ENCODE results near the gene CDH22. TPM values are rescaled to one million over a fixed set of nuclear protein-coding genes. Genes with fewer than 3 reads are reported as not detected.

CDH22 gene
- total and polyA plus RNA-seq, 10 of the 15 experiments (the other 5 are each of a cell fraction or from before 2014, with no cell fraction given): not detected

DNA sequence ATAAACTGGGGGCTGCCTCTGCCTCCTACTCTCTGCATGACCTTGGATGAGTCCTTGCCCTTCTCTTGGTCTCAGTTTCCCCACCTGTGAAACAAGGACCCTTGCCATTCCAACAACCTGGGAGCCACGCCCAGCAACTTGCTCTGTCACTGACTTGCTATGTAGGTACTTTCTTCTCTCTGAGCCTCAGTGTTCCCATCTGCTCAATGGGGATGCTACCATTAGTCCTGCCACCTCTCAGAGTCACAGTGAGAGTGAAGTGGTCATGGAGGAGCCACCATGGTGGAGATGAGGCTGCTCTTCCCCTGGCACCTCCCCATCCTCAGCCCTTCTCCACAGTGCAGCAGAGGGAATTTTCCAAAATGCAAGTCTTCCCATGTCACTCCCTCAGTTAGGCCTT, 70.6 kb downstream of the CDH22 start (continued):
- TF ChIP-seq, protein P1, sequence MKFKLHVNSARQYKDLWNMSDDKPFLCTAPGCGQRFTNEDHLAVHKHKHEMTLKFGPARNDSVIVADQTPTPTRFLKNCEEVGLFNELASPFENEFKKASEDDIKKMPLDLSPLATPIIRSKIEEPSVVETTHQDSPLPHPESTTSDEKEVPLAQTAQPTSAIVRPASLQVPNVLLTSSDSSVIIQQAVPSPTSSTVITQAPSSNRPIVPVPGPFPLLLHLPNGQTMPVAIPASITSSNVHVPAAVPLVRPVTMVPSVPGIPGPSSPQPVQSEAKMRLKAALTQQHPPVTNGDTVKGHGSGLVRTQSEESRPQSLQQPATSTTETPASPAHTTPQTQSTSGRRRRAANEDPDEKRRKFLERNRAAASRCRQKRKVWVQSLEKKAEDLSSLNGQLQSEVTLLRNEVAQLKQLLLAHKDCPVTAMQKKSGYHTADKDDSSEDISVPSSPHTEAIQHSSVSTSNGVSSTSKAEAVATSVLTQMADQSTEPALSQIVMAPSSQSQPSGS (IDR thresholded peaks at IDR 0.05; ENCODE audit: low read length): no peak
- TF ChIP-seq USF1 (IDR thresholded peaks at IDR 0.05; ENCODE audit: borderline replicate concordance, extremely low read length, insufficient read depth, low read depth, low read length) (no peak), POU2F2 (IDR thresholded peaks at IDR 0.05; ENCODE audit: borderline replicate concordance, low read depth, low read length) (no peak), IRF3 (IDR thresholded peaks at IDR 0.05) (no peak), POLR2A (IDR thresholded peaks at IDR 0.05; ENCODE audit: low read depth, low read length) (no peak)

GRCh38 chr20:46237227-46237626, 71.1 kb downstream of the CDH22 start:
- Histone ChIP-seq H3K27ac (ENCODE audit: control insufficient read depth, insufficient read depth) (no peak overlapping the region), H3K4me1 (ENCODE audit: control insufficient read depth, insufficient read depth, low read length) (no peaks in the 10 kb centered on the region), H3K4me3 (no peak overlapping the region), H3K36me3 (ENCODE audit: control insufficient read depth in 2 of 2, insufficient read depth in 2 of 2, low read length in 1 of 2) (no peaks in the 10 kb centered on the region), H3K9me3 (replicated peaks; ENCODE audit: control insufficient read depth, insufficient read depth, low read length) (no peaks in the 10 kb centered on the region), H3K9ac (ENCODE audit: control insufficient read depth, insufficient read depth, low read length) (no peak overlapping the region), H3K79me2 (ENCODE audit: control insufficient read depth, insufficient read depth, low read length) (no peaks in the 10 kb centered on the region), H3K27me3 (replicated peaks in 1 of 2; ENCODE audit: control insufficient read depth in 2 of 2, insufficient read depth in 2 of 2, low read length in 1 of 2) (no peaks in the 10 kb centered on the region; a peak in 1 of 4 replicates), H4K20me1 (ENCODE audit: control insufficient read depth, insufficient read depth) (no peaks in the 10 kb centered on the region), H3K4me2 (ENCODE audit: control insufficient read depth, insufficient read depth) (no peak overlapping the region), H2AFZ (ENCODE audit: control insufficient read depth, low read depth, low read length) (no peak overlapping the region)
- CTCF ChIA-PET: no interaction called here
- WGBS (ENCODE audit: insufficient coverage, insufficient replicate concordance, low lambda C conversion rate, missing lambda C conversion rate): 21% methylated on average over 10 of the region's 10 CpGs
- SMC1A ChIA-PET (ENCODE audit: uncharacterized antibody, unreplicated experiment): no interaction called here
- BruUV-seq (replicated peaks): no TSS peak
- DNase-seq (ENCODE audit: low read depth, low spot score) (no peak), FAIRE-seq (no peak), ATAC-seq (no peak)
- POLR2A ChIA-PET: no interaction called here
- in situ Hi-C loops (cut with MboI) (no loop called here), intact Hi-C loops (cut with micrococcal nuclease; ENCODE audit: unreplicated experiment) (no loop called here)
- TF ChIP-seq TCF3 (IDR thresholded peaks at IDR 0.05; ENCODE audit: borderline replicate concordance, insufficient read depth, low read depth, low read length) (no peak), MLLT1 (IDR thresholded peaks at IDR 0.05) (no peak), ETV6 (conservative IDR thresholded peaks at IDR 0.05 in 1 of 2, IDR thresholded peaks at IDR 0.05 in 1 of 2; ENCODE audit: borderline replicate concordance in 1 of 2, low read depth in 1 of 2) (no peak)
- RAD21 ChIA-PET (ENCODE audit: unreplicated experiment): no interaction called here

Data from GM12878 (cell line).